Fibroblast of skin of right biceps (primary cell): Measurements from ENCODE around the gene HEYL.

Experiments
- DNase-seq: peaks from one replicate; pipeline ENCODE4 v3.0.0-alpha.2; 2013

Gene HEYL

DNA sequence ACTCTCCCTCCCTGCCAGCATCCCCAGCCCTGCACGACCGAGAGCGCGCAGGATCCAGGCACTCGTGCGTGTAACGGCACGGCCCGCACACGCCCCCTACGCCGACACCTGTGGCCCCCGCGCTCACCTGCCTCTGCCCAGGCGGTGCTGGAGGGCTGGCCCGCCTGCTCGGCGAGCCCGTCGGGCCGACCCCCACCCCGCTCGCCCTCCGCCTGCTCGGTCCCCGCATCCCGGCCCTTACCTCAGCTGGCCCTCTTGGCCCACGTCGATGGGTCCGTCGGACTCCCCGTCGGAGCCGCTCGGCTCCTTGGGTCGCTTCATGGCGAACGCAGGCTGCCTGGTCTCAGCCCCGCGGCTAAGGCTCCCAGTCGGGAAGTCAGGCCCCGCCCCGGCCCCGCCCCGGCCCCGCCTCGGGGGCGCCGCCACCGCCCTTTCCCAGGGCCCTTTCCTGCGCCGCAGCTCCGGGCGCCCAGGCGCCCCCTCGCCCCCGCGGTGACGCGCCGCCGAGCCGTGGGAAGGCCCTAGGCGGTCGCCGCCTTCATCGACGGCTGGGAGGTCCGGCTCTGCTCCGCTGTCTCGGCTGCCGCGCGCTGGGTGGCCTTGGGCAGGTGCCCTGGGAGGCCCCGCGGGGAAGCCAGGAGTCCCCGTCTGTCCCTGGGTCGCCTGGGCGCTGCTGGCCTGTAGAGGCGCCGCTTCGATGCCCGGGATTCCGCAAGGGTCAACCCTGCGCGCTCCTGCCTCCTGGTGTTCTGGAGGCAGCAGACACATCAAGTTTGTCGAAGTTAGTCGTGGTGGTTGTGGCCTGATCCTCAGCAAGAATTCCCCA, at the start of gene HEYL:
Gene HEYL, minus strand, starts transcription at position 339 of the 826 bp plus-strand sequence. Its CDS starts 18 bp downstream, at position 321.
- DNase-seq: peak; percentile 24

DNA sequence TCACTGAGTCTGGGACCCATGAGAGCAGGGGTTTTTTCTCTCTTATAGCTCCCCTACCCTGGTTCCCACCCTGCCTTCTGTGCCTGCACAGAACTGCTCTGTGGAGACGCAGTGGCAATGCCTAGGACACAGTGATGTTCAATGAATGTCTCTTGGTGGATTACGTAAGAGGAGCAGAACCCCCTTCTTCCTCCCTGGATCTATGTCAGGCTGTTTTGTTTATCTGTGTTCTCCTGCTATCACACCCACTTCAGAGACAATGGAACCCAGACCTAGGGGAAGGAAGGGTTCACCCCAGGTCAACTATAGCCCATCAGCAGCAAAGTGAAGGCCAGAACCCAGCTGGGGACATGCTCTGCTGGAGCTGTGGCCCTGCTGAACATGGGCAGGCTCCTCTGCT, 49.8 kb upstream of the HEYL start:
- no peak for DNase-seq

DNA sequence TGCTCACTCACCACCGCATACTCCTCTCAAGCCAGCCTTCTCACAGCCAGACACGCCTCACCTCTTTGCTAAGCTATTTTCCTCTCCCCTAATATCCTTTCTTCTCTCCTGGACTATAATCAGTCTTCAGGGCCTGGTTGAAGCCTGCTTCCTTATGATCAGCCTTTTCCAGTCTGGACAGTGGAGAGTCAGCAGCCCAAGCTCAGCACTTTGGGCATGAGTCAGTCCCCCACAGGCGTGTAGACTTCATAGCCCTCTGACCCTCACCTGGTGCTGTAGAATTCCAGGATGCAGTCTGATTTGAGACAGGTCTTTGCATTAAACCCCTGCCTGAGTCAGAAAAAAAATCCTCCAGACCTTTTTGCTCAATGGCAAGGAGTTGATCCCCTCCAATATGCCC, 49.3 kb upstream of the HEYL start:
- no peak for DNase-seq

DNA sequence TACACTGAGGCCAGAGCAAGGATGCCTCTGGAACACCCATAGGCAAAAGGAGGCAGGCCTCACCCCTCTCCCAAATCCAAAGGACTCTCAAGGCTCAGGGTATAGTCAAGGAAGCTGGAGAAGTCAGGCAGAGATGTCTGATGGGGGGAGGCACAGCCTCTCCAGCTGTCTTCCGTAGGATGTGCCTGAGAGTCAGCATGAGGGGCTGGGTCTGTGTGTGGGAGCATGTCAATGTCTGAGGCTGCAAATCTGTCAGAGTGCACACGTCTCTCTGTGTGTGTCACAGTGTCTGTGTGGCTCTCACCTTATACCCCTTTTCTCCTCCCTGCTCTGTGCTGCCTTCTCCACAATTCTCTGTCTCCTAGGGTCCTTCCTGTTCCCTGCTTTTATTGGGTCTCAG, 47.8 kb upstream of the HEYL start:
- no peak for DNase-seq

DNA sequence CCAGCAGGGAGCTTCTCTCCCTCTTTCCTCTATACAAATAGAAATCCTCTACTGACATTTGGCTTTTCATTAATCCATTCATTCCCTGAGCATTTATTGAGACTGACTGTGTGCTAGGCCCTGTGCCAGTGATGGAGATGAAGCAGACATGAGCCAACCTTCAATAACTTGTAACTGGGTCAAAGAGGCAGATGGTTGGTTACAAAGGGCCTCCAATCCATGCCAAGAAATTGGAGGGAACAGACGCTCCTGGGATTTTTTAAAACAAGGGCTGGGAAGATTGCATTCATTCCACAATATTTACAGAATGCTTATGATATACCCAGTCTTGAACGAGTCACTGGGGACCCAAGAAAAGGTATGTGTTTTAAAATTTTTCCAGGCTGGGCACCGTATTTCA, 45.6 kb upstream of the HEYL start:
- no peak for DNase-seq

DNA sequence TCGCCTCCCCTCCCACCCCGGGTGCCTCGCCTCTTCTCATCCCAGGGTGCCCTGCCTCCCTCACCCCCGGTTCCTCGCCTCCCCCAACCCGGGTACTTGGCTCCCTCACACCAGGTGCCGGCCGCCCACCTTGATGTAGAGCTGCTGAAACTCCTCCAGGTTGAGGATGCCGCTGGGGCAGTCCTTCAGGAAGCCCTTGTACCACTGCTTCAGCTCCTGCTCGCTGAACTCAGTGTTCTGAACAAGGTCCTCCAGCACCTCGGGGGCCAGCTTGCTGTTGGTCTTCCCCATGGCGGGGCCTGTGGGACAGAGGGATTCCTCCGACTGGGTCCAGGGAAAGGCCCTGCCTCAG, 44.8 kb upstream of the HEYL start:
- no peak for DNase-seq

DNA sequence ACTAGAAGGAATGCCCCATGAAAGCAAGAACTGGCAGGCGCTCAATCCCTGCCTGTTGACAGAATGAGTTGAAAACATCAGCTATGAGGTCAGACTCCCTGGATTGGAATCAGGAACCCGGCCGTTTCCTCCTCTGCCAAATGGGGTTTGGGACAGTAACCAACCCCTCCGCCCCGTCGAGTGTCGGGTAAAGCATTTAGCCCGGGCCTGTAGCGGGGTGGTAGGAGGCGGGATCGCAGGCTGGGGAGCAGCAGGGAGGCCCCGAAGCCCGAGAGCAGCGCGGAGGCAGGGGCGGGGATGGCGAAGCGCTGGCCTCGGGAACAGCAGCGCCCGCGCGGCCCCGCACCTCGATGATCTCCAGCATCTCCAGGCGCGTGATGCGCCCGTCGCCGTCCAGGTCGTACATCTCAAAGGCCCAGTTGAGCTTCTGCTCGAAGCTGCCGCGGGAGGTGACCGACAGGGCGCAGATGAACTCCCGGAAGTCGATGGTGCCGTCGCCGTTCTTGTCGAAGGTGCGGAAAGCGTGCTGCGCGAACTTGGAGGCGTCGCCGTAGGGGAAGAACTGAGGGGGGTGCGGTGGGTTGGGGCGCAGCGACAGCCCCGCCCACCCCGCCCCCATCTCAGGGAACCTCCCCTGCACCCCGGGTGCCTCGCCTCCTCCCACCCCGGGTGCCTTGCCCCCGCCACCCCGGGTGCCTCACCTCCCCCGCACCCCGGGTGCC, 44.3 kb upstream of the HEYL start:
- DNase-seq: no peak

DNA sequence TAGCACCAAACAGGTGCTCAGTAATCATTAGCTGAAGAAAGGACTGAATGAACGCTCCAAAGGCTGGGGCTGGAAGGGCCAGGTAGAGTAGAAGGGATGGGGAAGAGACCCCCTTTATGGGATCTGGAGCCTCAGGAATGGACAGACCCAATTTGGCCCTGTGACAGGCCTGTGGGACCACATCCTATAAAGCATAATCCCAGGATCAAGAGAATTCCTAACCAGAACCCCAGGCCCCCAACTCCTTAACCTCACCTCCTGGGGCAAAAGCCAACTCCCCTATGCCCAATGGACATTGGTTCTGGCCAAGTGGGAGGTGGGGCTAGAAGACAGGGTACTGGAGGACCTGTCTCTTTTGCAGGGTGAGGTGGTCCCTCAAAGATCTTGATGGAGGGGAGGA, 42.6 kb upstream of the HEYL start:
- no peak for DNase-seq

DNA sequence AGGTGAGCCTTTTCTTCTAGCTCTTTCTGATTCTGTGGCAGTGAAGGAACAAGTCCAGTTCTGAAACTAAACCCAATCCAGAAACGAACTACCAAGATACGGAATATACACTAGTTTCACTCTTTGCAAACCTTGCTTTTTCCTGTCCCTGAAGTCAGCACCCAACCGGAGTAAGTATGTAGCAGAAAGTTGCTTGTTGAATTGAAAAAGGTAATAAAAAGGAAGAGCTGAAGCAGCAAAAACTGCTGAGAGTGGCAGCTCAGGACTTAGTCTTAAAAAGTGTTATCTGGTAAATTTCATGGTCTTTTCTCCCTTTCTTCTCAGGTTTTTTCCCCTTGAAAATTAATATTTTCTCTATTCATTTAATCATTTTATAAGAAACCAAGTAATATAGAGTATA, 41.9 kb upstream of the HEYL start:
- DNase-seq: no peak

DNA sequence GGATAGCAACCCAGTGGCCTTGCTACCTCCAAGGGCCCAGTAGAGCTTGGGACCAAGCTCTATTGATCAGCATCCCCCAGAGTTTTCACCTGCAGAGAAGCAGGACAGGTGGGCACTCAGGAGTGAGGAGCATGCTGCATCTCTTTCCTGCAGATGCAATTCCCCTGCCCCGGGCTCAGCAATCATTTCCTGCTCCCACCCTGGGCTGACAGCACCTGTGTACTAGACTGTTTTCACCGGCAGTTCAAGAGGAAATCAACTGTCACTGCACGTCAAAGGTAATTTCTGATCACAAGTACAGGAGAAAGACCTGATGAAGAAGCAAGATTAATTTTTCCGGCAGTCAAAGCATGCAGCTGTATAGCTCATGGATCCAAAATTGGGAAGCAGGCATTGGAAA, 41.3 kb upstream of the HEYL start:
- no peak for DNase-seq

DNA sequence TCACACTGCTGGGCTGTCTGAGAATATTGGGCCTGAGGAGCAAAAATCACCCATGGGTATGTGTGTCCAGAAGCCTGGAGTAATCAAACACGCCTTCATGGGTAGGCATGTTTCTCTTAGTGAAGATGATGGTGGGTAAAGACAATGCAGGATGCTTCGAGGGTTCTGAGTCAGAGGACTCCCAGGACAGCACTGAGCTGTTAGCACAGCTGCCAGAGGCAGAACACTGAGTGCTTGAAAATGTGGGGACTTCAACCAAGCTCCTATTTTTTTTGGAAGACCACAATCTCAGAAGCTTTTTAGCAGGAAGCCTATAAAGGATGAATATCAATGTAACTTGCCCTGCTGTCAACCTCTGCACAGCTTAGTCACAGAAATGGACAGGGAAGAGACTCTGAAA, 40.4 kb upstream of the HEYL start:
- DNase-seq: no peak

DNA sequence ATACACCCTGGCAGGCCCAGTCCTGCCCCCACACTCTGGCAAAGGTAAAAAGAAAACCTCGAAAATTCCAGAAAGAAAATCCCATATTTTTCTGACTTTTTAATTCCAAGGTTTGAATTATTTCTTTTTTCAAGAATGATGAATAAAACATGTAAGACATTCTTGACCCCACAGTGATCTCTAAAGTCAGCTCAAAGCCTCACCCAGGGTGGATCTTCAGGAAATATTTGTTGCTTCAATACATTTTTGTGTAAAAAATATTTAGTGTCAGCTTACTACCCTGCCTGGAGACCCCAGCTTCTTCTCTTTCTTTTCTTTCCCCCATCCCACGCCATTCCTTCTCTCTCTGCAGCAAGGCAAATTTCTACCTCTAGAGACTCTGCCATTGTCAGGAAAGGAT, 39.4 kb upstream of the HEYL start:
- DNase-seq: no peak

DNA sequence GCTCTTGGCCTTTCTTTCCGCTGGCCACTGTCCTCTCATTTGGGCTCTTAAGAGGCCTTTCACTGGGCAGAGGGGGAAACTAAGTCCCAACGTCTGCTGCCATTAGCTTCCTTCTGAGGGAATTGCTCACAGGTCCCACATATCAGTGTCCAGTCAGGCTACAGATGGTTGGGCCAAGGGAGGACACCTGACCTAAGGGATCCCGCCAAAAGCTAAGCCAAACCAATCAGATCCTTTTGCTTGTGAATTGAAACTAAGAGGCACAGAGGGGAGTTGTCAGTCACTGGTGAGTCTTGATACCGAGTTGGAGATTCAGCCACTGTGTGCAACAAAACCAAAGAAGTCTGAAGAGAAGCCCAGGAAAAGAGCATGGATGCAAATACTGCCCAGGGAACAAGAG, 38.2 kb upstream of the HEYL start:
- no peak for DNase-seq

DNA sequence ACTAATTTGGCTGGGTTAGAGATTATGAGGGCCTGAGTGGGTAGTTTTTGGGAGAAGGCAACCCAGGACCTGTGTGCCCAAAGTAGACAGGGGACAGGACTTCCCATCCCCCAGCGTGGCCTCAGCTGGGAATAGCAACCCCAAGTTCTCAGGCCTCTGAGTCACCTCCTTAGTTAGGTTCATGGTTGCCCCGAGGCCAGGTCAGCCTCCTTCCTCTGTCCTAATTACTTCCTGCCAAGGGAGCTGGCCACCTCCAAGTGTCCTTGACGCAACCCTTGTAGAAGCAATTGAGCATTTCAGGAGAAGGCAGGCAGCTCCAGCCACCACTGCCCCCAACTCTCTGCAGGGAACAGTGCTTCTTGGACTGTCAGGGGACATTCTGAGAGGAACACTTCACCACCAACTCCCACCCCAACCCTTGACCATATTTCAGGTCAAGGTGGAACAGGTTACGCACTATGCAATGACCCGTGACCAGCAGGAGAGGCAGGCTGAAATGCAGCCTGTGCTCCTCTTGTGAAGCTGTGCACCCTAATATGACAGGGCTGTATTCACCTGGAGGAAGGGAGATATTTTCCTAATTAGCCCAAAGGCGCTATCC, 37.6 kb upstream of the HEYL start:
- no peak for DNase-seq

DNA sequence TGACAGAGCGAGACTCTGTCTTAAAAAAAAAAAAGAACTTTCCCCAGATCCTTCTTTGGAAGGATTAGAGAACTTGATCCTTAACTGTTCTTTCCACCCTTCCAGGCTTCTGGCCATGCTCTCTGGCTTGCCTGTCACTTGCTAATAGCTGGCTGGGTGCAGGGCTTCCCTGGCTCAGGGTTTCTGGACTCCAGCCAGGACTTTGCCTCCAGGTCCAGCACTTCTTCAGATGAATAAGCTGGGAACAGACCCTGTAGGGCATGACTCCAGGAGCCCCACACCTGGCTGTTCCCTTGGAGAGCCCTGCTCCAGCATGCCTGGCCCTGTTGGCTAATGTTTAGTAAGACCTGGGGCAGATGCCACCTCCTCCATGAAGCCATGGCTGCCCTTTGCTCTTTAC, 35.8 kb upstream of the HEYL start:
- no peak for DNase-seq

DNA sequence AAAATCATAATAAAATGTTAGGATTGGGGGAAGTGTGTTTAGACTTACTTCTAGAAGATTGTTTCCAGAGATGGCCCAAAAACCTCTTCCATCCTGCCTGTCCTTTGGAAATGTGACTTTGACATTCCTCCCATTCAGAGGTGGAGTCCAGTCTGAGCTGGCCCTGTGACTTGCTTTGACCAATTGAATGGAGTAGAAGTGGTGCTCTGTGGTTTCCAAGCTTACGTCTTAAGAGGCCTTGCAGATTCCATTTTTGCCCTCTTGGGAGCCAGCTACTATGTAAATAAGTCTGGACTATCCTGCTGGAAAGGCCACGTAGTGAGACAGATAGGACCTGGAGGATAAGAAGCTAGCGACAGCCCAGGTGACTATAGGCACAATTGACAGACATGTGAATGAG, 33.8 kb upstream of the HEYL start:
- DNase-seq: no peak

DNA sequence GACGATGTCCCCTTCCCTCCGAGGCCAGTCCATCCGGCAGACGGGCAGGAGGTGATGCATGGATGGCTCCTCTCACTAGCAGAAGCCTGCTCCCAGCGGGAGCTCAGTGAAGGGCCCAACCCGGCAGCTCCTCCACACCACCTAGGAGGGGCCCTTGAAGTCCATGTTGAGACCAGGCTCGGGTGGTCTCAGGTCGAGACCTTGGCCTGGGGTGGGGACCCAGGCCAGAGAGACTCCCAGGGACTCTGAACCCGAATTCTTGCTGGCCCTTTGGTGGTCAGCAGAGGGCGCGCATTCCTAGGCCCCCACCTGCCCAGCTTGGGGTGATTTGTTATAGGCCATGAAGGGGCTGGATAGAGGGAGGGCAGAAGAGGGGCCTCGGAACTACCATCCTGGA, 33.1 kb upstream of the HEYL start:
- no peak for DNase-seq

DNA sequence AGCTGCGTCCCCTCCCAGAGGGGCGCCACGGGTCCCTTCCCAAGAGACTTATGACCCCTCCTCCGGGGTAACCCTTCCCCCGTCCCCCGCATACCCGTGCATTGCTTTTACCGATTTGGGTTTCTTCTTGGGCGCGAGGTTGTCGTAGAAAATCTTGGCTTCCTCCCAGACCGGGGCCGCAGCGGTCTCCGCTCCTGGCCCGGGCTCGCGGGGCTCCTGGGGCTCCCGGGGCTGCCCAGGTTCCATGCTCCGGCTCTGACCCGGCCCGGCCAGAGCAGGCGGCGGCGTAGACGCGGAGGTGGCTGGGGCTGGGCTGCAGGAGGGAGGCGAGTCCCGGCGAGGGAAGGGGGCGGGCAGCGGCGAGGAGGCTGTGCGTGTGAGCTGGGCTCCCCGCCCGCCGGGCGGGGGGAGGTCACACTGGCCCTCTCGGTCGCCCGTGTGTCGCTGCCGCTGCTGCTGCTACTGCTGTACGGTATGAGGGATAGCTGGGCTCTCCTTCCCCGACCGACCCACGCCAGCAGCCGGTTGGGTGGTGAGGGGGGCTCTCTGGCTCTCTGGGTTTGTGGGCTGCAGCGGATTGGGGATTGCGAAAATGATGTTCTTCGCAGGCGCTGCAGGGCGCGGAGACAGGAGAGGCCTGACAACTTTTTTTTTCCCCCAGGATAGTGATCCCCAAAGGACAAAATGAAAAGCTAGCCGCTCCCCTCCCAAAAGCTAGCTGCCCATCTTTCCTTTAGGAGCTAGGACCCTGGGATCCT, 32.5 kb upstream of the HEYL start, which contains the start of gene NT5C1A:
Gene NT5C1A, minus strand, starts transcription at position 315 of the 758 bp plus-strand sequence. Its CDS starts 69 bp downstream, at position 246.
- DNase-seq: no peak

DNA sequence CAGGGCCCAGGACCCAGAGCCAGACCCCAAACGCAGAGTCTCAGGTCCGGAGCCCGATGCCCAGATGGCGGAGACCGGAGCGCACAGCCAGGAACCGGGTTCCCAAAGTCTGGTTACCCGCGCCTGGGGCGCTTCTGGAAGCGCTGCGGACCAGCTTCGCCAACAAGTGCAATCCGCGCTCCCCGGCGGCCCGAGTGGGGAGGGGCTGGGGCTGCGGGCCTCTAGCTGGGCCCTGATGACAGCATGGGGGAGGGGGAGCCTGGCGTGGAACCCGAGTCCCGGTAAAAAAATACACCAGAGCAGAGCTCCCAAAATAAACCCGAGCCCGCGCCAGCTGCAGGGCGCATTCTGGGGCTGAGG, 32.0 kb upstream of the HEYL start:
- DNase-seq: no peak

DNA sequence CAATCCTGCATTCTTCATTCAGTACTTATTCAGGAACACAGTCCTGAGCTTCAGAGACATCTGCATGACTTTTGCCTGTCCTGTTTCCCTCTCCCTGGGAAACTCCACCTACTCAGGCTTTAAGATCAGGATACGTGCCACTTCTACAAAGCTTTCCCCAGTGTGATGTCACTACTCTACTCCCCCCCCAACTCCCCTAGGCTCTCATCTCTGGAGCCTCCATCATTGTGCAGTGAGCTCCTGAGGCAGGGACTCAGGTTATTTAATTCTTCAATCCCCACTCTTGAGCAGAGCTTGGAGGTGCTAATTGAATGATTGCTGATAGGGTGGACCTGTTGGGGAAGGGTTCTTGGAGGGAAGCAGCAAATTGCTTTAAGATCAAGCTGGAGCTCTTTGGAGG, 31.2 kb upstream of the HEYL start:
- DNase-seq: no peak

DNA sequence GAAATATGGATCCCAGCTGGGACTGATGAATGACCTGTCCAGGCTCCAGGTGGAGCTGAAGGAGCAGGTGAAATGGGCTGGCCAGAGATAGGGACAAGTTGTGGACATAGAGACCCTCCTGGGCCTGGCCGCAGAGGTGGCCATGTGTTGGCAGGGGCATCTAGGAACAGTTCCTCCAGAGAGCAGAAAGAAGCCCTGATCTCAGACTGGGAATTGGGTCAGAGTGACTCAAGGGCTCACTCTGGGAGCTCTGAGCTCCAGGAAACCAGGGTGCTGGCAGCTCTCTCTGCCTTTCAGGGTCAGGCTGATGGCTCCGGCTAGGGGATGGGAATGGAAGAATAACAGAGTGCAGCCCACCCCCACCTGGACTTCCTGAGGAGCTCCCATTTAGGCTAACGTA, 29.5 kb upstream of the HEYL start:
- no peak for DNase-seq

DNA sequence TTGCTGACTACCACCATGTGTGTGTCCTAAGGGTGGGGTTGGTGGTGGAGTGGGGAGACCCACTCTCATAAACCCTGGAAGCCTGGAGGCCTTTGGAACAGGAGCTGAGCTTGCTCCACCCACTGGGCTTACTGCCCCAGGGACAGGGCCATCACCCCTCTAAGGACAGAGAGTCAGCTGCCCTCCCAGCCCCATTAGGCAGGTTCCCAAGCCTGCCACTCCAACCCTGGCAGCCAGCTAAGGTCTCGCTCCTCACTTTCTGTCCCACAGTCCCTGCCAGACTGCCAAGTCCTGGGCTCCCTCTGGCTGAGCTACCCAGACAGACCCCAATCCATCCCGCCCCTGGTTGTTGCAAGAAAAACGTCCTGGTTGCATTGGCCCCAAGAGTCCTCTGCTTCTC, 28.7 kb upstream of the HEYL start:
- no peak for DNase-seq

DNA sequence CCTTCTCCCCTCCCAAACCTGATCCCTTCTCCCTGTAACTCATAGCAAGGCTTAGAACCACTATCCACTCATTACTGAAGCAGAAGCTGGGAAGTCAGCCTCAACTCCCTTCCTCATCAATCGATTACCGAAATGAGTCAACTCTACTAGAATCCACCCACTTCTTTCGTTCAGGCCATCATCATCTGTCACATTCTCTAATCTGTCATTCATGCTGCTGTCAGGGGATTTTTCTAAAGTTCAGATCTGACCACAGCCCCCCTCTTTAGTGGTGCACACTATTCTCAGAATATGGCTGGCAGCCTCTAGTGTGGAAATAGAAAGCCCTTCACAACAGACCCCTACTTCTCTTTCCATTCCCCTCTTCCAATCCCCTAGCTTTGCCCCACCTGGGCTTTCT, 27.3 kb upstream of the HEYL start:
- DNase-seq: no peak

DNA sequence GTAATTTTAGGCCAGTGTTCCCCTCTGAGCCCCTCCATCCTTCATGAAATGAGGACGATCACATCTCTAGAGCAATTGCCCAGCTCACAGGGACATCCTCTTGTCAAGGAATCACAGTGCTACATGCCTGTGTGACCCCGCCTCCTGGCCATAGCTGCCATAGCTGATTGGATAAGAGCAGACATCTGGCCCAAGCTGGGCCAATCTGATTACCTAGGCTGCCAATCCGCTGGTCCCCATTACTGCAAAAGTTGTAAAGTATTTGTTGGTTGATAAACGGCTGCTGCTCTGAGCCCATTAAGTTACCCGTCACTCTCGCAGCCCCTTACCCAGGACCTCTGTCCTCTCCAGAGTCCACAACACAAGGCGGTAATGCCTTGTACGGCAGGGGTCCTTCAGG, 24.1 kb upstream of the HEYL start:
- no peak for DNase-seq
